B cell (primary cell): ENCODE data around the gene DGAT2L6.

ENCODE experiments used
- EZH2 ChIP-seq: IDR thresholded peaks from 2 replicates; pipeline ENCODE4 v1.6.1; 2012; ENCODE audit warnings: borderline replicate concordance, low read depth, mild to moderate bottlenecking, moderate library complexity, low read length; ENCODE audit not compliant: insufficient read depth, poor library complexity, severe bottlenecking
- TF ChIP-seq, protein P1 (sequence below): fragments of 200-600 bp; IDR thresholded peaks from one replicate; pipeline ENCODE4 v1.8.0; 2022; ENCODE audit warnings: antibody characterized with exemption, mild to moderate bottlenecking

DNA sequence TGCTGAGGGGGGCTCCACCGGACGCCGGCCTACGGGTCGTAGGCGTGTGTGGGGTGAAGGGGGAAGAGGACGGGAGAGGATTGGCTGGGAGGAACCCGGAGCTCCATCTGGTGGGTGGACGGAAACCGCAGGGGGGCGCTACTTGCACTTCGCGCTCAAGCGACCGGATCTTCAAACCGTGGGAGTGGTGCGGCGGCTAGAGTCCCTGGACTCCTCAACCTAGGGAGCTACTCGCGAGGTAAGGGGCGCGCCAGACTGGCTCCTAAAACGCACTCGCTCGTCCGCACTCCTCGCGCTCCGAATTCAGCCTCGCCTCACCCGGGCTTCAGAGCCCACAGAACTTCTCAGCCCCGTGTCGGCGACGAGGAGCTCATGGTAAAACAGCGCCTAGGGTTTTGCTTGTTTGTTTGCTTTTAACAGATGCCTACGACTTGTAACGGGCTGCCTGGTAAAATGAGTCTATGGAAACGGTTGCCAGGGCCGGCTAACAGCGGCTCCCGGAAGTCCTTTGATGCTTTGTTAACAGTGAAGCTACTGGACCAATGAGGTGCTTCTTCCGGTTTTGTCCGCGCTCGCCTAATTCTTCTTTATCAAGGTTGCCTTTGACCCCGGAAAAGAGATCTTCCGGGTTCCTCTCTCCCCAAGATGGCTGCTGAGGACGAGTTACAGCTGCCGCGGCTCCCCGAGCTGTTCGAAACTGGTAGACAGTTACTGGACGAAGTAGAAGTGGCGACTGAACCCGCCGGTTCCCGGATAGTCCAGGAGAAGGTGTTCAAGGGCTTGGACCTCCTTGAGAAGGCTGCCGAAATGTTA lies 43.8 kb upstream of the DGAT2L6 start, which contains the start of gene IGBP1:
- TF ChIP-seq, protein P1, sequence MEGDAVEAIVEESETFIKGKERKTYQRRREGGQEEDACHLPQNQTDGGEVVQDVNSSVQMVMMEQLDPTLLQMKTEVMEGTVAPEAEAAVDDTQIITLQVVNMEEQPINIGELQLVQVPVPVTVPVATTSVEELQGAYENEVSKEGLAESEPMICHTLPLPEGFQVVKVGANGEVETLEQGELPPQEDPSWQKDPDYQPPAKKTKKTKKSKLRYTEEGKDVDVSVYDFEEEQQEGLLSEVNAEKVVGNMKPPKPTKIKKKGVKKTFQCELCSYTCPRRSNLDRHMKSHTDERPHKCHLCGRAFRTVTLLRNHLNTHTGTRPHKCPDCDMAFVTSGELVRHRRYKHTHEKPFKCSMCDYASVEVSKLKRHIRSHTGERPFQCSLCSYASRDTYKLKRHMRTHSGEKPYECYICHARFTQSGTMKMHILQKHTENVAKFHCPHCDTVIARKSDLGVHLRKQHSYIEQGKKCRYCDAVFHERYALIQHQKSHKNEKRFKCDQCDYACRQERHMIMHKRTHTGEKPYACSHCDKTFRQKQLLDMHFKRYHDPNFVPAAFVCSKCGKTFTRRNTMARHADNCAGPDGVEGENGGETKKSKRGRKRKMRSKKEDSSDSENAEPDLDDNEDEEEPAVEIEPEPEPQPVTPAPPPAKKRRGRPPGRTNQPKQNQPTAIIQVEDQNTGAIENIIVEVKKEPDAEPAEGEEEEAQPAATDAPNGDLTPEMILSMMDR, result peak; percentile 65
- TF ChIP-seq EZH2, result no peak
